Articular chondrocyte of knee joint (primary cell): ENCODE results near the gene PRKG1. TPM values are rescaled to one million over a fixed set of nuclear protein-coding genes. Genes with fewer than 3 reads are reported as not detected.

ENCODE experiments used
- small RNA-seq: library from RNA; depleted of rRNA; stranded (forward); fragments of <200 nt; gene quantifications from one replicate; pipeline ENCODE3, GENCODE V24; 2012
- total RNA-seq: library from RNA; depleted of rRNA; stranded (reverse); fragments of >200 nt; gene quantifications from 2 replicates; pipeline ENCODE4 v1.2.3, GENCODE V29; 2012

Gene PRKG1
- total RNA-seq: 16.5 and 21.0 TPM in 2 replicates

GRCh38 chr10:51074238-51075028, at the start of gene PRKG1:
Gene PRKG1, plus strand, starts transcription at chr10:51074487.

GRCh38 chr10:51699475-51700227, 625.4 kb downstream of the PRKG1 start, which contains the start of gene CSTF2T:
Gene CSTF2T, minus strand, starts transcription at chr10:51699595. Its CDS starts 46 bp downstream, at chr10:51699549.

GRCh38 chr10:52313933-52314821, 1239.9 kb downstream of the PRKG1 start, which contains the start of gene DKK1:
Gene DKK1, plus strand, starts transcription at chr10:52314281. Its CDS starts 154 bp downstream, at chr10:52314435.

Small RNA genes lying within 50 kb of the gene (small RNA-seq; reads per million reads assigned to genes)
- 0.34 reads per million for gene MIR605

Other genes with a start within 250 kb of the PRKG1 start
- gene A1CF, start 188.9 kb upstream of the PRKG1 start, total RNA-seq: not detected in 2 replicates